Activated CD4-positive, CD25-positive, alpha-beta regulatory T cell treated with anti-CD3 and anti-CD28 coated beads, Interleukin-2, amount 50 U/mL, for 72 hours (primary cell): ENCODE measurements around the gene PAIP2B.

Experiments used
- DNase-seq: peaks from one replicate; pipeline ENCODE4 v3.0.0; 2021

Gene PAIP2B

GRCh38 chr2:71150082-71150816 is 76.7 kb downstream of the PAIP2B start:
- no peak for DNase-seq

GRCh38 chr2:71148506-71149063 is 78.3 kb downstream of the PAIP2B start:
- no peak for DNase-seq

GRCh38 chr2:71143782-71144181 is 83.1 kb downstream of the PAIP2B start:
- DNase-seq = no peak

GRCh38 chr2:71136174-71136573 is 90.7 kb downstream of the PAIP2B start:
- DNase-seq = no peak

GRCh38 chr2:71133603-71134002 is 93.3 kb downstream of the PAIP2B start:
- DNase-seq = no peak
